Hepatocyte (in vitro differentiated cells): ENCODE data around the gene KRTAP10-9.

Experiments
- EZH2 ChIP-seq: fragments of 200-600 bp; sonication (generic); IDR thresholded peaks from 2 replicates; pipeline ENCODE4 v1.6.1; 2016; ENCODE audit warnings: antibody characterized with exemption, mild to moderate bottlenecking, borderline replicate concordance
- TF ChIP-seq, protein P1 (sequence below): fragments of 200-600 bp; sonication (generic); IDR thresholded peaks from 2 replicates; pipeline ENCODE4 v1.5.1; 2016; ENCODE audit warnings: antibody characterized with exemption, mild to moderate bottlenecking; ENCODE audit not compliant: poor library complexity

DNA sequence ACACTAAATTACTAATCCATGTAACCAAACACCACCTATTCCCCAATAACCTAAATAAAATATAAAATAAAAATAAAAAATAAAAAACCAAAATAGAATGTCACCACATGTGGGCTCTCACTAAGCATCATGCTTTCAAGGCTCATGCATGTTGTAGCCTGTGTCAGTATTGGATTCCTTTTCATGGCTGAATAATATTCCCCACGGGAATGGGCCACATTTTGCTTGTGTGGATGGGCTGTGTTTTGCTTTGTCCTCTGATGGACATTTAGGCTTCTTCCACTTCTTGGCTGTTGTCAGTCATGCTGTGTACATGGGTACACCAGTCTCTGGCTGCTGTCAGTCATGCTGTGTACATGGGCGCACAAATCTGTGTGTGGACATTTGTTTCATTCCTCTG lies 37.8 kb upstream of the KRTAP10-9 start:
- TF ChIP-seq, protein P1, sequence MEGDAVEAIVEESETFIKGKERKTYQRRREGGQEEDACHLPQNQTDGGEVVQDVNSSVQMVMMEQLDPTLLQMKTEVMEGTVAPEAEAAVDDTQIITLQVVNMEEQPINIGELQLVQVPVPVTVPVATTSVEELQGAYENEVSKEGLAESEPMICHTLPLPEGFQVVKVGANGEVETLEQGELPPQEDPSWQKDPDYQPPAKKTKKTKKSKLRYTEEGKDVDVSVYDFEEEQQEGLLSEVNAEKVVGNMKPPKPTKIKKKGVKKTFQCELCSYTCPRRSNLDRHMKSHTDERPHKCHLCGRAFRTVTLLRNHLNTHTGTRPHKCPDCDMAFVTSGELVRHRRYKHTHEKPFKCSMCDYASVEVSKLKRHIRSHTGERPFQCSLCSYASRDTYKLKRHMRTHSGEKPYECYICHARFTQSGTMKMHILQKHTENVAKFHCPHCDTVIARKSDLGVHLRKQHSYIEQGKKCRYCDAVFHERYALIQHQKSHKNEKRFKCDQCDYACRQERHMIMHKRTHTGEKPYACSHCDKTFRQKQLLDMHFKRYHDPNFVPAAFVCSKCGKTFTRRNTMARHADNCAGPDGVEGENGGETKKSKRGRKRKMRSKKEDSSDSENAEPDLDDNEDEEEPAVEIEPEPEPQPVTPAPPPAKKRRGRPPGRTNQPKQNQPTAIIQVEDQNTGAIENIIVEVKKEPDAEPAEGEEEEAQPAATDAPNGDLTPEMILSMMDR: no peak
- TF ChIP-seq EZH2: no peak
